ENCODE measurements around the gene SULF2.

DNA sequence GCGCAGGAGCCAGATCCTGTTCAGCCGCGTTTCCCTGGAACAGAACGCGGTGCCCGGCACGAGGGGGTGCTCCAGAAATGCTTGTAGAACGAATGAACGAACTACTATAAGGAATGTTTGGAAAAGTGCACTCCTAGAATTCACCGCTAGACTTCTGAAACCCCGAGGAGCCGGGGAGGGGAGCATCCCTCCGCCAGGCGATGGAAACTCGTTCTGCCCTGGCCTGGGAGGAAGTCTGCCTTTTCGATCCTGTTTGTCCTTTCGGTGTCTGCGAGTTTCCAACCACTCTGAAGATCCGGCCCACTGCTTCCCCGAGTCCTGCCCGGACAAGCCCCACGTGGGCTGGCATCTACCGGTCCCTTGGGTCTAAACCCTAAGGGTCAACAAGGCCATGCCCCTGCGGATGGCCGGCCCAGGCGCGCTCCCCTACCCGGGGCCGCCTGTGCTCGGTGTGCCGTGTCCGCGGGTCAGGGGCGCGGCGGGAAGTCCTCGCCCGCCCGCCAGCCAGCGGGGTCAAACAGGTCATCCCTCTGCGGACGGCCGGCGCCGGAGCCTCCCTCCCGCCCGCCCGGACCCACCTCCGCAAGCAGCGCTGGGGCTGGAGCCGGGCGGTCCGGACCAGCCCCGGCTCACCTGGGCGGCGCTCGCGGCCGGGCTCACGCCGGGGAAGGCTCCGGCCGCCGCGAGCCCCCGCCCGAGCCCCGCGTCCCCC lies 526 bp downstream of the SULF2 start:
- TF ChIP-seq, protein P1, sequence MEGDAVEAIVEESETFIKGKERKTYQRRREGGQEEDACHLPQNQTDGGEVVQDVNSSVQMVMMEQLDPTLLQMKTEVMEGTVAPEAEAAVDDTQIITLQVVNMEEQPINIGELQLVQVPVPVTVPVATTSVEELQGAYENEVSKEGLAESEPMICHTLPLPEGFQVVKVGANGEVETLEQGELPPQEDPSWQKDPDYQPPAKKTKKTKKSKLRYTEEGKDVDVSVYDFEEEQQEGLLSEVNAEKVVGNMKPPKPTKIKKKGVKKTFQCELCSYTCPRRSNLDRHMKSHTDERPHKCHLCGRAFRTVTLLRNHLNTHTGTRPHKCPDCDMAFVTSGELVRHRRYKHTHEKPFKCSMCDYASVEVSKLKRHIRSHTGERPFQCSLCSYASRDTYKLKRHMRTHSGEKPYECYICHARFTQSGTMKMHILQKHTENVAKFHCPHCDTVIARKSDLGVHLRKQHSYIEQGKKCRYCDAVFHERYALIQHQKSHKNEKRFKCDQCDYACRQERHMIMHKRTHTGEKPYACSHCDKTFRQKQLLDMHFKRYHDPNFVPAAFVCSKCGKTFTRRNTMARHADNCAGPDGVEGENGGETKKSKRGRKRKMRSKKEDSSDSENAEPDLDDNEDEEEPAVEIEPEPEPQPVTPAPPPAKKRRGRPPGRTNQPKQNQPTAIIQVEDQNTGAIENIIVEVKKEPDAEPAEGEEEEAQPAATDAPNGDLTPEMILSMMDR (IDR thresholded peaks at IDR 0.05), result peak; percentile 17 to 34 (median 23)
- no peak for TF ChIP-seq POLR2A (IDR thresholded peaks at IDR 0.05)

Measured in testis (tissue), 2 donors.